ENCODE measurements around the gene IRF2BP2. TPM values are rescaled to one million over a fixed set of nuclear protein-coding genes. Genes with fewer than 3 reads are reported as not detected.
A peak's percentile ranks its signal among the peaks of the same experiment; 100 is the strongest.

Gene IRF2BP2
- total and polyA plus RNA-seq, 2 of the 13 experiments (the other 11 are each of a cell fraction or from before 2014, with no cell fraction given): 140 to 147 TPM

- TF ChIP-seq ZNF18 (CRISPR knock-in tag; IDR thresholded peaks at IDR 0.05; ENCODE audit: insufficient replicate concordance): no peak
- TF ChIP-seq ZNF761 (CRISPR knock-in tag; conservative IDR thresholded peaks at IDR 0.05): peak; percentile 82; the same call in 1 of the 2 replicates
- TF ChIP-seq ZNF296 (CRISPR knock-in tag; conservative IDR thresholded peaks at IDR 0.05): peak; percentile 82; the same call in 1 of the 2 replicates
- TF ChIP-seq, protein P1, sequence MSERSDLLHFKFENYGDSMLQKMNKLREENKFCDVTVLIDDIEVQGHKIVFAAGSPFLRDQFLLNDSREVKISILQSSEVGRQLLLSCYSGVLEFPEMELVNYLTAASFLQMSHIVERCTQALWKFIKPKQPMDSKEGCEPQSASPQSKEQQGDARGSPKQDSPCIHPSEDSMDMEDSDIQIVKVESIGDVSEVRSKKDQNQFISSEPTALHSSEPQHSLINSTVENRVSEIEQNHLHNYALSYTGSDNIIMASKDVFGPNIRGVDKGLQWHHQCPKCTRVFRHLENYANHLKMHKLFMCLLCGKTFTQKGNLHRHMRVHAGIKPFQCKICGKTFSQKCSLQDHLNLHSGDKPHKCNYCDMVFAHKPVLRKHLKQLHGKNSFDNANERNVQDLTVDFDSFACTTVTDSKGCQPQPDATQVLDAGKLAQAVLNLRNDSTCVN (CRISPR knock-in tag; IDR thresholded peaks at IDR 0.05; ENCODE audit: borderline replicate concordance): no peak
- TF ChIP-seq TP53 (CRISPR knock-in tag; conservative IDR thresholded peaks at IDR 0.05): no peak
- TF ChIP-seq ZNF263 (CRISPR knock-in tag; IDR thresholded peaks at IDR 0.05): no peak; the same call in none of the 2 replicates
- no peak; the same call in 1 of the 2 replicates for TF ChIP-seq ZNF577 (CRISPR knock-in tag; IDR thresholded peaks at IDR 0.05; ENCODE audit: borderline replicate concordance, low read depth)
- TF ChIP-seq KLF11 (CRISPR knock-in tag; IDR thresholded peaks at IDR 0.05): no peak
- TF ChIP-seq TOPORS (CRISPR knock-in tag; IDR thresholded peaks at IDR 0.05): peak; percentile 95
- TF ChIP-seq DZIP1 (CRISPR knock-in tag; IDR thresholded peaks at IDR 0.05): no peak; the same call in 1 of the 2 replicates
- TF ChIP-seq ZNF607 (CRISPR knock-in tag; IDR thresholded peaks at IDR 0.05; ENCODE audit: borderline replicate concordance): peak; percentile 72
- TF ChIP-seq, protein P2, sequence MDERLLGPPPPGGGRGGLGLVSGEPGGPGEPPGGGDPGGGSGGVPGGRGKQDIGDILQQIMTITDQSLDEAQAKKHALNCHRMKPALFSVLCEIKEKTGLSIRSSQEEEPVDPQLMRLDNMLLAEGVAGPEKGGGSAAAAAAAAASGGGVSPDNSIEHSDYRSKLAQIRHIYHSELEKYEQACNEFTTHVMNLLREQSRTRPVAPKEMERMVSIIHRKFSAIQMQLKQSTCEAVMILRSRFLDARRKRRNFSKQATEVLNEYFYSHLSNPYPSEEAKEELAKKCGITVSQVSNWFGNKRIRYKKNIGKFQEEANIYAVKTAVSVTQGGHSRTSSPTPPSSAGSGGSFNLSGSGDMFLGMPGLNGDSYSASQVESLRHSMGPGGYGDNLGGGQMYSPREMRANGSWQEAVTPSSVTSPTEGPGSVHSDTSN (CRISPR knock-in tag; IDR thresholded peaks at IDR 0.05): no peak
- TF ChIP-seq SIN3A (IDR thresholded peaks at IDR 0.05; ENCODE audit: borderline replicate concordance, low read depth, low read length): peak; percentile 50; the same call in 1 of the 2 replicates
- peak; percentile 80; the same call in 1 of the 2 replicates for TF ChIP-seq ZNF841 (CRISPR knock-in tag; IDR thresholded peaks at IDR 0.05; ENCODE audit: borderline replicate concordance)
- TF ChIP-seq HNRNPH1 (optimal IDR thresholded peaks at IDR 0.05; ENCODE audit: low read depth, low read length): no peak
- no peak for TF ChIP-seq ZNF260 (CRISPR knock-in tag; IDR thresholded peaks at IDR 0.05; ENCODE audit: borderline replicate concordance, low read depth)
- TF ChIP-seq ZNF17 (CRISPR knock-in tag; IDR thresholded peaks at IDR 0.05): no peak
- TF ChIP-seq POLR2AphosphoS5 (IDR thresholded peaks at IDR 0.05; ENCODE audit: low read depth, low read length): peak; percentile 85
- TF ChIP-seq IKZF4 (CRISPR knock-in tag; IDR thresholded peaks at IDR 0.05; ENCODE audit: borderline replicate concordance, low read depth, not compliant biosample characterization): peak; percentile 90
- 0 out of 2 replicates have a peak, but pooled peaks have one; percentile 6 for TF ChIP-seq CREM (IDR thresholded peaks at IDR 0.05)
- no peak for TF ChIP-seq CREM (CRISPR knock-in tag; IDR thresholded peaks at IDR 0.05)
- no peak for TF ChIP-seq YEATS2 (CRISPR knock-in tag; IDR thresholded peaks at IDR 0.05; ENCODE audit: borderline replicate concordance)
- no peak for TF ChIP-seq ZNF589 (CRISPR knock-in tag; conservative IDR thresholded peaks at IDR 0.05)
- TF ChIP-seq NFRKB (IDR thresholded peaks at IDR 0.05): no peak
Observed at GRCh38 chr1:234610666-234611224, 767 bp upstream of the IRF2BP2 start (continued).

Data from HepG2 (cell line).